Measurements from ENCODE around the gene LRRC75A.
A peak's percentile ranks its signal among the peaks of the same experiment; 100 is the strongest.
"Not testable (repeated sequence)": the region's sequence is repeated elsewhere in the genome, so short reads cannot be mapped to it uniquely, and the experiment has no call there.

Gene LRRC75A

GRCh38 chr17:16448490-16448889 is 43.5 kb downstream of the LRRC75A start:
- DNase-seq, result no peak

- no peak for DNase-seq
These were observed 44.3 kb downstream of the LRRC75A start for GRCh38 chr17:16447676-16448075.

- no peak for DNase-seq
These were observed 45.5 kb downstream of the LRRC75A start for GRCh38 chr17:16446338-16446983.

- no peak for DNase-seq
These were observed 47.6 kb downstream of the LRRC75A start for GRCh38 chr17:16444258-16444886.

GRCh38 chr17:16443511-16444257 is 48.3 kb downstream of the LRRC75A start:
- DNase-seq, result no peak

DNA sequence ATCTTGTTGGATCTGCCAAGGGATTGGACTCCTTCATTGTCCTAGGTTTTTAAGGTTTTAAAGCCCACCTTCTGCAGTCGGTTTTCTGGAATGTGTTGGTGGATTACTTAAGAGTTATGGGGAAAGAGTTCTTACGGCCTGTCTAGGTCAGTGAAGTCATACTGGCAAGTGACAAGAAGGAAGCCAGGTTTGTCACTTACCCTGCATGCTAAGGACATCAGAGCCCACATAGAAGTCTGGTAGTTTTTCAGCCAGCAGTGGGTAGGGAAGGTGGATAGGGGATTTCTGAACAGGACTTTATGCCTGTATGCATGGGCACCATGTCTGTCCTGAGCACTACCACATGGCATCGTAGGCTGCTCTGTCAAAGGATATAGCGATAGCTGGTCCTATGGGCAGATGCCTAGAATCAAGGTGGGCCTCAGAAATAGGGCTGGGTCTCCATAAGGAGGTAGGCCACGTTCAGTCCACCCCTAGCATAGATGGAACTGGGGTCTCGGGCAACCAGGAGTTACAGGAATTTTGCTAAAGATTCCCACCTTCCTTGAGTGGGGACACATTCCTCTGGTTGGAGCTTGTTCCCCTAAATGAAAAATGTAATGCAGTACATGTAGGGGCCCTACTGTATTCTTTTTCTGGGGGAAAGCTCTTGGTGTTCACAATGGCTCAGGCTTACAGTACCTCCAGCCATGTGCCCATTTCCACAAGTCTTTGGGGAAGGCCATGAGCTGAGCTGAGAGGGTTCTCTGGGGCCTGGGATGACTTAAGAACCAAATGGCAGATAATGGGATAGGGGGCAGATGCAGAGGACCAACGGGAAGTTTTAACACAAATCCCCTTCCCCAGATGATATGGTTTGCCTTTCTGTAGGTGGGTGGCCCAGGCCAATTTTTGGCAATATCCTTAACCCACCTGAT is 49.1 kb downstream of the LRRC75A start:
- no peak for DNase-seq

DNA sequence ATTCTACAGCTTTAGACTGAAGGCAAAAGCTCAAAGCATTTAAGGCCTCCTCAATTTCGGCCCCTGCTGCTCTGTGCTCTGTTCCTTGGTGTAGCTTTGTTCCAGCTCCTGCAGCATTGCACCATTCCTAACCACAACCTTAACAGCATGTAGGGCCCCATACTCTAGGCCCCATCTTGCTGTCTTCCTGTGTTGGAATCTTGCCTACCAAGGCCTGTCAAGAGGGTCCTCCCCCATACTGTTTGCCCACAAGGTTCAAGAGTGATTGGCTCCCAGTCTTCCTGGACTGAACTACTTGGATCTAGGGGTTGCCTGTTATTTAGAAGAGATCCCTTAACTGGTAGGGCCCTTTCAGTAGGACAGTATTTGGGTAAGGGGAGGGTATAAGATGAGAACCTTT is 49.9 kb downstream of the LRRC75A start:
- no peak for DNase-seq

- DNase-seq, result no peak
These were observed 50.9 kb downstream of the LRRC75A start for GRCh38 chr17:16440901-16441629.

GRCh38 chr17:16440354-16440753 is 51.6 kb downstream of the LRRC75A start:
- DNase-seq, result not testable (repeated sequence)

- no peak for DNase-seq
These were observed 52.1 kb downstream of the LRRC75A start for GRCh38 chr17:16439811-16440351.

DNA sequence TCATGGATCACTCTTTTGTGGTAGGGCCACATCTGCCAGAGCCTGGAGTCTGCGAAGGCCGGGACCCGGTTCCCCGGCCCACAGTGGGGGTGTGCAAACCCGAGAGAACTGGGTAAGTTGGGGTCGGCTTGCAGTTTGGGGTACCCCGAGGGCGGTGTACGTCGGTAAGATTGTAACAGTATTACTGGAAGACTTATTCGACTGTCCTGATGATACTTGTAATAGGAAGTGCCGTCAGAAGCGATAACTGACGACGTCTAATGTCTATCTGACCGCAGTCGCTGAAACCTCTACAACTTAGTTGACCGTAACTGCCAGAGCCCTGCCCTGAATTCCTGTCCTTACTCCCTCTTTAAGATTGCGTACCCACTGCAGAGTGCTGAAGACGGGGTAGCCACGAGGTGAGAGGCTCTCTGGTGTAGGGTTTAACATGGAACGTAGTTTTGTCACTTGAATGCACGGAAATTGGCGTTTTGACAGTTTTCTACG is 52.6 kb downstream of the LRRC75A start:
- no peak for DNase-seq

DNA sequence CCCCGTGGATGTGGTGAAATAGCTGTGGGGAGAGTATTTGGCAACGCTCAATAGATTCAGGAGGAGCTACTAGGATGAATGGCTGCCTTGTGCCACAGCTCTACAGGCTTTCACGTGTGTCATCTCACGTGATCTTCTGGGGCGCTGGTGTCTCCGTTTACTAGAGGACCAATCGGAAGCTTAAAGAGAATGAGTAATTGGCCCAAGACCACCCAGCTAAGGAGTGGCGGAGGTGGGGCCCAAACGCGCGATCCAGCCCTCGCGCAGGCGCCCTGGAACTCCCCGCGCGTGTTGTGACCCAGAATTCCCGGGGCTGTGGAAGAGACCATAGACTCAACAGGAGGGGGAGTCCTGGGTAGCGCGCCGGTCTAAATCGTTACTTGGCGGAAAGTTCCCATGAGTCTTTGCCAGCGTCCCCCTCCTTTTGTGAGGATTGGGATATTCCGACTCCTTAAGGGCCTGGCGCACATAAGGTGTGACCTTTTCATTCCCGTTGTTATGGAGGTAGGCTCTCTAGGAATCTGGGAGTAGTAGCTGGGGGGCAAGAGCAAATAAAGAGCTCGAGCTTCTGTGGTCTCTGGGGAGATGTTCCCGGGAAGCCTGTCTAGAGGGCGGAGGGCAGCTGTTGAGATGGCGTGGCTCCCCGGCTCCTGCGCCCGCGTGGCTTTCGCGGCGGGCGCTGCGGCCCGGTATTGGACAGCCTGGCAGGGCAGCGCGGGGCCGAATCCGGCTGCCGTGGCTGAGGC is 53.3 kb downstream of the LRRC75A start:
- peak; percentile 74 to 89 (median 82) for DNase-seq

GRCh38 chr17:16438173-16438556 is 53.8 kb downstream of the LRRC75A start:
- DNase-seq, result no peak

DNA sequence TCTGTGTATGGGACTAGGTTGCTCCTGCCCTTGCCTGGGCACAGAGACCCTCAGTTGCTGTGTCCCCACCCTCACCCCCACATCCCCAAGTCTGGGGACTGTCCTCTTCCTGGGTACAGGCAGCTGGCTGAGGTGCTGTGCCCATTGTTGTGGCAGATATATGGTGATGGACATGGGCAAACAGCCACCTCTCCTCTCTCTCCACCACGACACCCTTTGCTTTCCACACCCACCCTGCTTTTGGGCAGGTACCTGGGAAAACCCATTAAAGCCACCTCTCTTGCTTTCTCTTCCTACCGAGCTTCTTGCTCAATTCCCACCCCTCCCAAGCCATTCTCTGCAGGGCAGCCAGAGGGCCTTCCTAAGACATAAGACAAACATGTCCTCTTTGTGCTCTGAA is 54.9 kb downstream of the LRRC75A start:
- DNase-seq, result no peak

- DNase-seq, result no peak
These were observed 55.8 kb downstream of the LRRC75A start for GRCh38 chr17:16435925-16436886.

- DNase-seq, result no peak
These were observed 57.3 kb downstream of the LRRC75A start for GRCh38 chr17:16434662-16435061.

DNA sequence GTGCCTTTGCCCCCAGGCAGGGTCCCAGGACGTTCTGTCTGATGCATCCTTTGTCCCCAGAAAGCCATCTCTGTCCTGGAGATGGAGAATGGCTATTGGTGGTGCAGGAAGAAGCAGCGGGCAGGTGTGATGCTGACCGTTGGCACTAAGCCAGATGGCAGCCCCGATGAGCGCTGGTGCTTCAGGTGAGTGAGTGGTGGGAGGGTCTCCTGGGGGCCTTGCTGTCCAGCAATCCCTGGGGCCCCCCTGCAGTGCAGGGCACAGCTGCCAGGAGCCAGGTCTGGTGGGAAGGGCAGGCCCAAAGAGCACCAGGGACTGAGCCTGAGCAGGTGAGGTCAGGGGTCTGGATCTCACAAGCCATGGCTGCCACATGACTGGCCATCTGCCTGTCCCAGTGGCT is 58.5 kb downstream of the LRRC75A start:
- no peak for DNase-seq

DNA sequence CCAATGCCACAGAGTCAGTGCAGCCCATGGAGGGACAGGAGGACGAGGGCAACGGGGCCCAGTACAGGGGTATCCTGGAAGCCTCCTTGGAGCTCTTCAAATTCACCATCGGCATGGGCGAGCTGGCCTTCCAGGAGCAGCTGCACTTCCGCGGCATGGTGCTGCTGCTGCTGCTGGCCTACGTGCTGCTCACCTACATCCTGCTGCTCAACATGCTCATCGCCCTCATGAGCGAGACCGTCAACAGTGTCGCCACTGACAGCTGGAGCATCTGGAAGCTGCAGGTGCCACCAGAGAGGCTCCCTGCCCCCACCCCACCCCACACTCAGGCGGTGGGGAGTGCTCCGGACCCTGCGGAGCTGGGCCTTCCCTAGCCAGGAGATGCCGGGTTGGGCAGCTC is 60.0 kb downstream of the LRRC75A start:
- DNase-seq, result no peak

DNA sequence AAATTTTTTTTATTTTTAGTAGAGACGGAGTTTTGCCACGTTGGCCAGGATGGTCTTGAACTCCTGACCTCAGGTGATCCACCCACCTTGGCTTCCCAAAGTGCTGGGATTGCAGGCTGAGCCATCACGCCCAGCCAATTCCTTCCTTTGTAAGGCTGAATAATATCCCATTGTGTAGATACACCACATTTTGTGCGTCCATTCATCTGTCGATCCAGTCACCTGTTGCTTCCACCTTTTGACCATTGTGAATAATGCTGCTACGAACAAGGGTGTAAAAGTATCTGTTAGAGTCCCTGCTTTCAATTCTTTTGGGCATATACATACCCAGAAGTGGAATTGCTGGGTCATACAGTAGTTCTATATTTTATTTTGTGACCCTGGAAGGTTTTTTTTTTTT is 61.3 kb downstream of the LRRC75A start:
- DNase-seq, result no peak

- no peak for DNase-seq
These were observed 62.9 kb downstream of the LRRC75A start for GRCh38 chr17:16429083-16429482.
